H1 (cell line): ENCODE data around the gene SESN2. TPM values are rescaled to one million over a fixed set of nuclear protein-coding genes. Genes with fewer than 3 reads are reported as not detected.

Experiments
- ASH2L ChIP-seq: fragments of 200-600, 300-600 bp; sonication (generic); IDR thresholded peaks from one replicate; pipeline ENCODE4 v1.7.1; 2017; ENCODE audit warnings: low read length
- FOSL1 ChIP-seq: IDR thresholded peaks from 2 replicates; pipeline ENCODE4 v1.6.1; 2011; ENCODE audit warnings: mild to moderate bottlenecking, low read depth, low read length, moderate library complexity; ENCODE audit not compliant: insufficient read depth
- HDAC6 ChIP-seq: IDR thresholded peaks from one replicate; pipeline ENCODE4 v1.7.1; 2012; ENCODE audit warnings: low read depth, mild to moderate bottlenecking, inconsistent platforms, low read length, moderate library complexity
- MAFK ChIP-seq: IDR thresholded peaks from 2 replicates; pipeline ENCODE4 v1.6.1; 2012; ENCODE audit warnings: low read depth, mild to moderate bottlenecking, improper control_type of control experiment, low read length
- NANOG ChIP-seq: IDR thresholded peaks from 2 replicates; pipeline ENCODE4 v1.6.1; 2011; ENCODE audit warnings: low read length, low read depth, mild to moderate bottlenecking, inconsistent platforms; ENCODE audit not compliant: insufficient read depth, poor library complexity, severe bottlenecking
- POLR2AphosphoS5 ChIP-seq: IDR thresholded peaks from 2 replicates; pipeline ENCODE4 v1.6.1; 2011; ENCODE audit warnings: low read depth, low read length
- SIX5 ChIP-seq: IDR thresholded peaks from 2 replicates; pipeline ENCODE4 v1.6.1; 2011; ENCODE audit warnings: mild to moderate bottlenecking, low read depth, low read length
- SUZ12 ChIP-seq: fragments of 200-600 bp; sonication (generic); IDR thresholded peaks from 2 replicates; pipeline ENCODE4 v1.6.1; 2012; ENCODE audit warnings: mild to moderate bottlenecking, inconsistent platforms, low read length, moderate library complexity, mixed read lengths
- TAF7 ChIP-seq: optimal IDR thresholded peaks from 2 replicates; pipeline ENCODE3; 2011; ENCODE audit warnings: low read depth, mild to moderate bottlenecking, inconsistent platforms, low read length, moderate library complexity, borderline replicate concordance
- polyA plus RNA-seq, 7 experiments: library from polyadenylated mRNA; depleted of rRNA in 3 of 7; stranded (reverse) in 5 of 7; unstranded in 2 of 7; fragments of >200 nt in 5 of 7; fragments of 200-250 nt in 2 of 7; gene quantifications; 1 replicate in 5 of 7; 2 replicates in 1 of 7; 4 replicates in 1 of 7; pipeline versions ENCODE4 v1.2.1 to v1.2.3, GENCODE V29; 2011 to 2013; ENCODE audit warnings: missing spikeins in 2 of 7, mixed read lengths in 2 of 7
- total RNA-seq: library from RNA; stranded (reverse); fragmentation: NEBNext Ultra II Directional; extraction: Animal tissue kit (Norgen Biotek cat#: 25700); gene quantifications from 2 replicates; pipeline ENCODE4 v1.2.1, GENCODE V29; 2021

SESN2 gene
- total and polyA plus RNA-seq, 2 of the 8 experiments (the other 6 are each of a cell fraction or from before 2014, with no cell fraction given) = 25.1 to 33.0 TPM

DNA sequence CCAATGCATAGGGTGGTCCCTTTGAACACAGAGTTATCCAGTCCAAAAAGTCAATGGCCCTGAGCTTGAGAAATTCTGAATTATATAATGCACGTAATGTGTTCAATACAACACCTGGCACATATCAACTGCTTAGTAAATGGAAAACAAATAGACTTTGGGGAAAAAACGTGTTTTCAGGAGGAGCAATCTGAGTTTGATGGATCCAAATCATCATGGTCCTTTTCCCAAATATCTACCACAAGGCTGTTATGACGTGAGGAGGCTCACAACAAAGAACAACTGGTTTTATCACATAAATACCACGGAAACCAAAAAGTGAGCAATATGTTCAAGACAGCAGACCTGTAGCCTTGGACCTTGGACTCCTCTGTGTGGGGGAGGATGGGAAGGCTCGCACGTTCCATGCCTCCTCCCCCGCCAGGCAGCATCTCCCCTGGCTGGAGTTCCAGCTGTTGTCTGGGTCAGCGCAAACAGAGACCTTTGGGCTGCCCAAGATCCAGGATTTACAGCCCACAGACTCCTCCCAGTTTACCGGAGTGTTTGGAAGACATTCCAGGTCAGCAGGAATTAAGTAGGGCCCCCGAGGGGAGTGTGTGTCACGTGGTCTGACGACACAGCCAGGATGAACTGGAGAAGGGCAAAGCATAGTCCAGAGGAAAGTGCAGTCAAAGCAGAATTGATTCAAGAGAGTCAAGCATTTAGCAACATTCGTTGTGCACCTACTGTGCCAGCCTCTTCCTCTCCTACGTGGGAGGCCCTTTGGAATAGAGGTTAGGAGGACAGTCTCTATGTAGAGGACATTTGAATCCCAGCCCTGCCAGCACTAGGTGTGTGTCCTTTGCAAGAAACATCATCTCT lies 37.3 kb downstream of the SESN2 start (continued):
- TF ChIP-seq TAF7 (no peak), POLR2AphosphoS5 (no peak), ASH2L (peak; percentile 85), SIX5 (no peak), FOSL1 (no peak), SUZ12 (no peak), NANOG (peak; percentile 79), MAFK (no peak; the same call in 1 of the 2 replicates), HDAC6 (no peak)
- TF ChIP-seq, all 59 proteins: peak for 15
